HepG2 (cell line): ENCODE results near the gene UGCG. TPM values are rescaled to one million over a fixed set of nuclear protein-coding genes. Genes with fewer than 3 reads are reported as not detected.

Experiments used
- BCLAF1 ChIP-seq: fragments of 450-650 bp; IDR thresholded peaks from 2 replicates; pipeline ENCODE4 v1.6.1; 2017; ENCODE audit warnings: mild to moderate bottlenecking
- FLYWCH1 ChIP-seq: sonication (generic); formaldehyde crosslinking; IDR thresholded peaks from 2 replicates; pipeline ENCODE4 v1.8.1; 2023; ENCODE audit warnings: mild to moderate bottlenecking, missing genetic modification reagents
- FOSL1 ChIP-seq: sonication (generic); formaldehyde crosslinking; IDR thresholded peaks from 2 replicates; pipeline ENCODE4 v1.9.0; 2021; ENCODE audit warnings: missing genetic modification reagents, borderline replicate concordance
- NR2F6 ChIP-seq, 2 experiments: IDR thresholded peaks; 2 replicates each; pipeline ENCODE4 v1.6.1; 2016; ENCODE audit warnings: antibody characterized with exemption in 1 of 2, mild to moderate bottlenecking in 1 of 2
- PHF21A ChIP-seq: sonication (generic); formaldehyde crosslinking; IDR thresholded peaks from 2 replicates; pipeline ENCODE4 v1.5.0; 2020; ENCODE audit warnings: mild to moderate bottlenecking, missing genetic modification reagents
- PRMT3 ChIP-seq: sonication (generic); formaldehyde crosslinking; IDR thresholded peaks from 2 replicates; pipeline ENCODE4 v1.8.1; 2022; ENCODE audit warnings: low read depth, mild to moderate bottlenecking, moderate library complexity, missing genetic modification reagents, borderline replicate concordance
- RARA ChIP-seq: IDR thresholded peaks from 2 replicates; pipeline ENCODE4 v1.6.1; 2016; ENCODE audit warnings: missing genetic modification reagents, missing compliant biosample characterization
- SIN3A ChIP-seq: IDR thresholded peaks from 2 replicates; pipeline ENCODE4 v1.6.1; 2011; ENCODE audit warnings: low read depth, mild to moderate bottlenecking, control low read depth, low read length, borderline replicate concordance
- THAP11 ChIP-seq: IDR thresholded peaks from 2 replicates; pipeline ENCODE4 v1.6.1; 2016; ENCODE audit warnings: missing biosample characterization, missing genetic modification reagents
- YY1 ChIP-seq: IDR thresholded peaks from 2 replicates; pipeline ENCODE4 v1.6.1; 2011; ENCODE audit warnings: low read length, low read depth, moderate library complexity, mild to moderate bottlenecking; ENCODE audit not compliant: insufficient read depth, insufficient replicate concordance
- ZBTB34 ChIP-seq: sonication (generic); formaldehyde crosslinking; IDR thresholded peaks from 2 replicates; pipeline ENCODE4 v1.8.0; 2022; ENCODE audit warnings: mild to moderate bottlenecking, missing genetic modification reagents
- ZBTB39 ChIP-seq: sonication (generic); formaldehyde crosslinking; IDR thresholded peaks from 2 replicates; pipeline ENCODE4 v1.5.0; 2020; ENCODE audit warnings: missing genetic modification reagents
- ZNF121 ChIP-seq: sonication (generic); formaldehyde crosslinking; IDR thresholded peaks from 2 replicates; pipeline ENCODE4 v1.5.0; 2020; ENCODE audit warnings: mild to moderate bottlenecking, missing genetic modification reagents
- ZNF180 ChIP-seq: sonication (generic); formaldehyde crosslinking; IDR thresholded peaks from 2 replicates; pipeline ENCODE4 v1.4.0; 2020; ENCODE audit warnings: low read depth, missing genetic modification reagents, borderline replicate concordance
- ZNF317 ChIP-seq: sonication (generic); formaldehyde crosslinking; IDR thresholded peaks from 2 replicates; pipeline ENCODE4 v1.5.0; 2020; ENCODE audit warnings: mild to moderate bottlenecking, missing genetic modification reagents
- ZNF329 ChIP-seq: sonication (generic); formaldehyde crosslinking; IDR thresholded peaks from 2 replicates; pipeline ENCODE4 v1.9.0; 2021; ENCODE audit warnings: low read depth, mild to moderate bottlenecking, missing genetic modification reagents
- ZNF367 ChIP-seq: sonication (generic); formaldehyde crosslinking; IDR thresholded peaks from 2 replicates; pipeline ENCODE4 v1.4.0; 2020; ENCODE audit warnings: missing genetic modification reagents, borderline replicate concordance
- ZNF607 ChIP-seq: sonication (generic); formaldehyde crosslinking; IDR thresholded peaks from 2 replicates; pipeline ENCODE4 v1.5.1; 2020; ENCODE audit warnings: missing genetic modification reagents, mild to moderate bottlenecking, borderline replicate concordance
- ZNF691 ChIP-seq: sonication (generic); formaldehyde crosslinking; IDR thresholded peaks from 2 replicates; pipeline ENCODE4 v1.4.0; 2020; ENCODE audit warnings: missing genetic modification reagents, low read depth, mild to moderate bottlenecking, borderline replicate concordance
- ZNF878 ChIP-seq: sonication (generic); formaldehyde crosslinking; IDR thresholded peaks from 2 replicates; pipeline ENCODE4 v1.8.1; 2023; ENCODE audit warnings: mild to moderate bottlenecking, missing genetic modification reagents, moderate library complexity
- polyA plus RNA-seq, 8 experiments: library from polyadenylated mRNA; depleted of rRNA in 3 of 8; stranded (reverse) in 7 of 8; unstranded in 1 of 8; fragments of >200 nt; fragmentation: Illumina TruSeq in 4 of 8; extraction: Trizol in 4 of 8; gene quantifications; 2 replicates each; pipeline versions ENCODE4 v1.2.1 to v1.2.3, GENCODE V29; 2011 to 2016; ENCODE audit warnings: low read depth in 4 of 8, missing spikeins in 1 of 8, mixed read lengths in 1 of 8; ENCODE audit not compliant: insufficient read depth in 1 of 8
- total RNA-seq, 5 experiments: library from RNA; depleted of rRNA; stranded (reverse); fragments of >200 nt; fragmentation: Illumina TruSeq; extraction: Trizol; gene quantifications; 2 replicates each; pipeline ENCODE4 v1.2.3, GENCODE V29; 2016; ENCODE audit warnings: low read depth in 1 of 5

The UGCG gene
- total and polyA plus RNA-seq, 2 of the 13 experiments (the other 11 are each of a cell fraction or from before 2014, with no cell fraction given) = 10.5 to 13.9 TPM

- no peak for TF ChIP-seq ZNF878 (CRISPR knock-in tag)
- 0 out of 2 replicates have a peak, but pooled peaks have one; percentile 62 for TF ChIP-seq ZNF367 (CRISPR knock-in tag)
- no peak for TF ChIP-seq PRMT3 (CRISPR knock-in tag)
- TF ChIP-seq ZBTB34 = no peak
- peak; percentile 32; the same call in 1 of the 2 replicates for TF ChIP-seq ZNF607 (CRISPR knock-in tag)
- TF ChIP-seq THAP11 (CRISPR knock-in tag) = peak; percentile 45; the same call in 1 of the 2 replicates
- TF ChIP-seq FLYWCH1 = peak; percentile 85; the same call in 1 of the 2 replicates
- no peak for TF ChIP-seq RARA (CRISPR knock-in tag)
- peak; percentile 65 for TF ChIP-seq YY1
- TF ChIP-seq ZNF317 (CRISPR knock-in tag) = peak; percentile 21; the same call in 1 of the 2 replicates
- no peak for TF ChIP-seq BCLAF1
- TF ChIP-seq ZBTB39 = no peak
- peak; percentile 55; the same call in 1 of the 2 replicates for TF ChIP-seq PHF21A (CRISPR knock-in tag)
- TF ChIP-seq NR2F6 (IDR thresholded peaks at IDR 0.05) = no peak
- TF ChIP-seq NR2F6 (CRISPR knock-in tag; IDR thresholded peaks at IDR 0.05) = no peak
- TF ChIP-seq ZNF180 (CRISPR knock-in tag) = no peak
- peak; percentile 70; the same call in 1 of the 2 replicates for TF ChIP-seq ZNF691 (CRISPR knock-in tag)
- peak; percentile 83; the same call in 1 of the 2 replicates for TF ChIP-seq SIN3A
- peak; percentile 36; the same call in 1 of the 2 replicates for TF ChIP-seq ZNF329 (CRISPR knock-in tag)
- no peak for TF ChIP-seq FOSL1
- TF ChIP-seq ZNF121 (CRISPR knock-in tag) = no peak; the same call in 1 of the 2 replicates
Observed at GRCh38 chr9:111895996-111896941, at the start of gene UGCG (continued).
